K562 (cell line): ENCODE data around the gene SLC26A11. TPM values are rescaled to one million over a fixed set of nuclear protein-coding genes. Genes with fewer than 3 reads are reported as not detected.

Source experiments
- AFF4 ChIP-seq: sonication (generic); formaldehyde crosslinking; IDR thresholded peaks from 2 replicates; pipeline ENCODE4 v1.8.0; 2023; ENCODE audit warnings: mild to moderate bottlenecking, missing genetic modification reagents
- ATF3 ChIP-seq, 2 experiments: fragments of 450-650 bp in 1 of 2; sonication (generic) in 1 of 2; formaldehyde crosslinking in 1 of 2; IDR thresholded peaks in 1 of 2; conservative IDR thresholded peaks in 1 of 2; 2 replicates each; pipeline versions ENCODE4 v1.6.1 to v1.8.1; 2016 to 2023; ENCODE audit warnings: mild to moderate bottlenecking in 2 of 2, moderate library complexity in 2 of 2, inconsistent platforms in 1 of 2, missing genetic modification reagents in 1 of 2
- BRF2 ChIP-seq: IDR thresholded peaks from 3 replicates; pipeline ENCODE4 v1.6.1; 2011; ENCODE audit warnings: borderline replicate concordance, mild to moderate bottlenecking; ENCODE audit not compliant: insufficient read length, insufficient read depth
- CBX1 ChIP-seq: sonication (generic); IDR thresholded peaks from 2 replicates; pipeline ENCODE4 v1.6.1; 2016; ENCODE audit warnings: antibody characterized with exemption, low read depth, mild to moderate bottlenecking
- GTF2A2 ChIP-seq: IDR thresholded peaks from 2 replicates; pipeline ENCODE4 v1.6.1; 2016; ENCODE audit warnings: mild to moderate bottlenecking, missing genetic modification characterization, missing compliant biosample characterization
- ILK ChIP-seq: fragments of 450-650 bp; IDR thresholded peaks from 2 replicates; pipeline ENCODE4 v1.6.1; 2016; ENCODE audit warnings: missing genetic modification characterization, low read depth, mild to moderate bottlenecking, missing compliant biosample characterization, moderate library complexity, borderline replicate concordance
- MAFG ChIP-seq: fragments of 450-650 bp; conservative IDR thresholded peaks from 2 replicates; pipeline ENCODE4 v1.6.1; 2016; ENCODE audit warnings: missing genetic modification characterization, missing compliant biosample characterization
- NCOA6 ChIP-seq: fragments of 450-650 bp; IDR thresholded peaks from 2 replicates; pipeline ENCODE4 v1.6.1; 2017; ENCODE audit warnings: mild to moderate bottlenecking
- NFIX ChIP-seq: fragments of 250-450 bp; sonication (Bioruptor Pico); IDR thresholded peaks from 2 replicates; pipeline ENCODE4 v1.4.0; 2020; ENCODE audit warnings: low read depth, mild to moderate bottlenecking, moderate library complexity
- polyA plus RNA-seq, 8 experiments: library from polyadenylated mRNA; depleted of rRNA in 4 of 8; stranded (reverse) in 5 of 8; unstranded in 3 of 8; fragments of >200 nt; fragmentation: Nextera tagmentation in 2 of 8; fragmentation: Illumina TruSeq in 1 of 8; extraction: Ambion mirVana in 2 of 8; extraction: Trizol in 1 of 8; gene quantifications; 2 replicates each; pipeline versions ENCODE4 v1.2.1 to v1.2.3, GENCODE V29; 2011 to 2014; ENCODE audit warnings: inconsistent platforms in 1 of 8, missing spikeins in 1 of 8
- total RNA-seq, 7 experiments: library from RNA; depleted of rRNA in 6 of 7; stranded (reverse); fragments of >200 nt in 6 of 7; fragmentation: Illumina TruSeq in 2 of 7; extraction: Trizol in 2 of 7; gene quantifications; 2 replicates each; pipeline versions ENCODE4 v1.2.1 to v1.2.3, GENCODE V29; 2011 to 2021; ENCODE audit warnings: low replicate concordance in 1 of 7
- TF ChIP-seq, protein P1 (sequence below): fragments of 250-450 bp; sonication (Bioruptor Pico); IDR thresholded peaks from 2 replicates; pipeline ENCODE4 v1.8.0; 2021; ENCODE audit warnings: borderline replicate concordance, mild to moderate bottlenecking, moderate library complexity; ENCODE audit not compliant: poor library complexity, severe bottlenecking
- TF ChIP-seq, protein P2 (sequence below): IDR thresholded peaks from 2 replicates; pipeline ENCODE4 v1.6.1; 2011; ENCODE audit warnings: borderline replicate concordance, low read depth, mild to moderate bottlenecking, moderate library complexity, low read length; ENCODE audit not compliant: insufficient read depth, poor library complexity, severe bottlenecking
- TF ChIP-seq, protein P3 (sequence below): sonication (generic); formaldehyde crosslinking; IDR thresholded peaks from 2 replicates; pipeline ENCODE4 v1.8.1; 2023; ENCODE audit warnings: mild to moderate bottlenecking, missing genetic modification reagents
- TF ChIP-seq, protein P4 (sequence below), 2 experiments: fragments of 450-650 bp; IDR thresholded peaks; 2 replicates each; pipeline ENCODE4 v1.6.1; 2016

Gene SLC26A11
- total and polyA plus RNA-seq, 9 of the 15 experiments (the other 6 are each of a cell fraction or from before 2014, with no cell fraction given) = 0.06 to 3.1 (median 1.2) TPM; not detected in 1

DNA sequence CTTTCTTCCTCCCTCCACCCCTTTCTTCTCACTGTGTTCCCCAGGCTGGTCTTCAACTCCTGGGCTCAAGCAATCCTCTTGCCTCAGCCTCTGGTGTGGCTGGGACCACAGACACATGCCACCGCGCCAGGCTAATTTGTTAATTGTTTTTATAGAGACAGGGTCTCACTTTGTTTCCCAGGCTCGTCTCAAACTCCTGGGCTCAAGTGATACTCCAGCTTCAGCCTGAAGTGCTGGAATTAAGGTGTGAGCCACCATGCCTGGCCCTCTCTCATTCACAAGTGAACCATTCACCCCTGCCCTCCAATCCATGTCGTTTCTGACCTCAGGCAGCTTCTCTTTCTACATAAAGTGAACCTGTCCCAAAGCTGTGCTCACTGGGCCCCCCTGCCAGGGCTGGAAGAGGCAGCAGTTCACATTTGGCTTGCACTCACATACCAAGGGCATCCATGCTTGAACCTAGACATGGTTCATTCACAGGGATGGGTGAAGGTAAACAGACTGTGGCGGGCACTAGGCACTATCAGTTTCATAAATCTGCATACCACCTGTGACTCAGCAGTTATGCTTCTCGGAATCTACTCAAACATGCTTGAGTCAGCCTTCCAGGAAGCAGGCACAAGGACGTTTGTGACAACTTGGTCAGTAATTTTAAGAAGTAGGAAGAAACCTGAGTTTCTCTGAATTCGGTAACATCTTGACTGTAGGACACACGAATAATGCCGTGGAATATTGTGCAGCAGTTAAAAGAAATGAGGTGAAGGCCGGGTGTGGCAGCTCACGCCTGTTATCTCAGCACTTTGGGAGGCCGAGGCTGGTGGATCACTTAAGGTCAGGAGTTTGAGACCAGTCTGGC lies 34.4 kb downstream of the SLC26A11 start (continued):
- TF ChIP-seq AFF4 (CRISPR knock-in tag) = no peak
- TF ChIP-seq ATF3 (IDR thresholded peaks at IDR 0.05) = peak; percentile 84; the same call in 1 of the 2 replicates
- TF ChIP-seq ATF3 (CRISPR knock-in tag; conservative IDR thresholded peaks at IDR 0.05) = no peak
- TF ChIP-seq, protein P1, sequence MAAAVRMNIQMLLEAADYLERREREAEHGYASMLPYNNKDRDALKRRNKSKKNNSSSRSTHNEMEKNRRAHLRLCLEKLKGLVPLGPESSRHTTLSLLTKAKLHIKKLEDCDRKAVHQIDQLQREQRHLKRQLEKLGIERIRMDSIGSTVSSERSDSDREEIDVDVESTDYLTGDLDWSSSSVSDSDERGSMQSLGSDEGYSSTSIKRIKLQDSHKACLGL (CRISPR knock-in tag) = peak; percentile 36
- TF ChIP-seq, protein P2, sequence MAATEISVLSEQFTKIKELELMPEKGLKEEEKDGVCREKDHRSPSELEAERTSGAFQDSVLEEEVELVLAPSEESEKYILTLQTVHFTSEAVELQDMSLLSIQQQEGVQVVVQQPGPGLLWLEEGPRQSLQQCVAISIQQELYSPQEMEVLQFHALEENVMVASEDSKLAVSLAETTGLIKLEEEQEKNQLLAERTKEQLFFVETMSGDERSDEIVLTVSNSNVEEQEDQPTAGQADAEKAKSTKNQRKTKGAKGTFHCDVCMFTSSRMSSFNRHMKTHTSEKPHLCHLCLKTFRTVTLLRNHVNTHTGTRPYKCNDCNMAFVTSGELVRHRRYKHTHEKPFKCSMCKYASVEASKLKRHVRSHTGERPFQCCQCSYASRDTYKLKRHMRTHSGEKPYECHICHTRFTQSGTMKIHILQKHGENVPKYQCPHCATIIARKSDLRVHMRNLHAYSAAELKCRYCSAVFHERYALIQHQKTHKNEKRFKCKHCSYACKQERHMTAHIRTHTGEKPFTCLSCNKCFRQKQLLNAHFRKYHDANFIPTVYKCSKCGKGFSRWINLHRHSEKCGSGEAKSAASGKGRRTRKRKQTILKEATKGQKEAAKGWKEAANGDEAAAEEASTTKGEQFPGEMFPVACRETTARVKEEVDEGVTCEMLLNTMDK = no peak
- TF ChIP-seq MAFG = peak; percentile 99
- TF ChIP-seq GTF2A2 (tag) = no peak
- TF ChIP-seq, protein P3, sequence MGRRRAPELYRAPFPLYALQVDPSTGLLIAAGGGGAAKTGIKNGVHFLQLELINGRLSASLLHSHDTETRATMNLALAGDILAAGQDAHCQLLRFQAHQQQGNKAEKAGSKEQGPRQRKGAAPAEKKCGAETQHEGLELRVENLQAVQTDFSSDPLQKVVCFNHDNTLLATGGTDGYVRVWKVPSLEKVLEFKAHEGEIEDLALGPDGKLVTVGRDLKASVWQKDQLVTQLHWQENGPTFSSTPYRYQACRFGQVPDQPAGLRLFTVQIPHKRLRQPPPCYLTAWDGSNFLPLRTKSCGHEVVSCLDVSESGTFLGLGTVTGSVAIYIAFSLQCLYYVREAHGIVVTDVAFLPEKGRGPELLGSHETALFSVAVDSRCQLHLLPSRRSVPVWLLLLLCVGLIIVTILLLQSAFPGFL (CRISPR knock-in tag) = no peak
- TF ChIP-seq NFIX = no peak
- no peak for TF ChIP-seq CBX1
- TF ChIP-seq NCOA6 = no peak
- 0 out of 2 replicates have a peak, but pooled peaks have one; percentile 46 for TF ChIP-seq ILK (tag)
- TF ChIP-seq, protein P4, sequence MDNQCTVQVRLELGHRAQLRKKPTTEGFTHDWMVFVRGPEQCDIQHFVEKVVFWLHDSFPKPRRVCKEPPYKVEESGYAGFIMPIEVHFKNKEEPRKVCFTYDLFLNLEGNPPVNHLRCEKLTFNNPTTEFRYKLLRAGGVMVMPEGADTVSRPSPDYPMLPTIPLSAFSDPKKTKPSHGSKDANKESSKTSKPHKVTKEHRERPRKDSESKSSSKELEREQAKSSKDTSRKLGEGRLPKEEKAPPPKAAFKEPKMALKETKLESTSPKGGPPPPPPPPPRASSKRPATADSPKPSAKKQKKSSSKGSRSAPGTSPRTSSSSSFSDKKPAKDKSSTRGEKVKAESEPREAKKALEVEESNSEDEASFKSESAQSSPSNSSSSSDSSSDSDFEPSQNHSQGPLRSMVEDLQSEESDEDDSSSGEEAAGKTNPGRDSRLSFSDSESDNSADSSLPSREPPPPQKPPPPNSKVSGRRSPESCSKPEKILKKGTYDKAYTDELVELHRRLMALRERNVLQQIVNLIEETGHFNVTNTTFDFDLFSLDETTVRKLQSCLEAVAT (IDR thresholded peaks at IDR 0.05) = no peak
- TF ChIP-seq BRF2 = no peak
